Right renal cortex interstitium (tissue), 3 donors: ENCODE data around the gene CCL13. TPM values are rescaled to one million over a fixed set of nuclear protein-coding genes. Genes with fewer than 3 reads are reported as not detected.

ENCODE experiments used
- DNase-seq, 3 donors: peaks; one replicate each; pipeline ENCODE4 v3.0.0-alpha.2; 2013; ENCODE audit warnings: low read depth in 3 of 3, low spot score in 2 of 3
- polyA plus RNA-seq, 3 donors: library from polyadenylated mRNA; unstranded; fragments of 120-200 nt; gene quantifications; one replicate each; pipeline ENCODE4 v1.2.1, GENCODE V29; 2013; ENCODE audit not compliant: insufficient read length in 3 of 3

CCL13 gene
- polyA plus RNA-seq, 3 donors, result not detected

- DNase-seq, result peak; percentile 70 to 83 (median 80)
These were observed 5.3 kb downstream of the CCL13 start for GRCh38 chr17:34361478-34362061.

GRCh38 chr17:34363183-34363661 lies 6.9 kb downstream of the CCL13 start, which contains the start of gene CCL1:
CCL1 (minus strand) TSS chr17:34363233; CDS start chr17:34363161, 72 bp downstream.
- DNase-seq, result no peak

GRCh38 chr17:34364751-34365150 lies 8.5 kb downstream of the CCL13 start:
- no peak for DNase-seq

DNA sequence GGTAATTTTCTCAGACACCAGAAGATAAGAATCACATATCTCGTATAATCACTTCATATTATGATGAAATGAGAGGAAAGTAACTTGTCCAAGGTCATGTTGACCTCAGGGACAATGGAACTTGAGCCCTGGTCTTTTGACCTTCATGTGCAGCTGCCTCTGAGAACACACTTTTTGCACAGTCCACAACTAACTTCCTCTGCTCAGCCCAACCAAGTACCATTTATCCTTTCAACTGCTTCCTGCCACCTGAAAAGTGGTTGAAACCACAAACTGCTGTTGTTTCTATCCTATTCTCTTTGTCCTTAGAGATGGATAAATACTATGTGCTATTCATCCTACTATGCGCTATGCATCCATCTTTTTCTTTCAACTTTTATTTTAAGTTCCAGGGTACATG lies 9.1 kb downstream of the CCL13 start:
- no peak for DNase-seq

GRCh38 chr17:34366010-34366409 lies 9.7 kb downstream of the CCL13 start:
- no peak for DNase-seq

DNA sequence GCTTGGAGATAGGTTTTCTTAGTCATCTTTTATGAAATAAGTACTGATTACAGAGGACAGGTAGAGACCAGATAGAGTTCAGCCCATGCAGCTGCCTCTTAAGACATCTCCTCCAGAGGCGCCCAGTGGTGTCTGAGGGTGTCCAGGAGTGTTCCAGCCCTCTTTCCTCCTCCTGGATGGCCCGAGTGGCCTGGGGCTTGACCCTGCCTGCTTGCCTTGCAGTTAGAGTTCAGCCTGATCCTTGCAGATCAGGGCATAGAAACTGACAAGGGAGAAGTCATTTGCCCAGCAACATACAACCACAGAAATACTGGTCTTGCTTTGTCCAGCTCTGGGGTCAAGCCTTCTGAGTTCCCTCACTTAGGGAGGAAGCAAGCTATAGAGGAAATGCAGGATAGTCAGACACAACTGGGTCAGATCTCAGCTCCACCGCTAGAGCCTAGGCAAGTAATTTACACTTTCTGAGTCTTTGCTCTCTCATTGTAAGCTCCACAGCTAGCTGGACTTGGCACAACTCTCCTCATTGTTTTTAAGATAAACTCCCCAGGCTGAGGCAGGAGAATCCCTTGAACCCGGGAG lies 10.3 kb downstream of the CCL13 start:
- no peak for DNase-seq

GRCh38 chr17:34367486-34368195 lies 11.4 kb downstream of the CCL13 start:
- DNase-seq, result no peak

DNA sequence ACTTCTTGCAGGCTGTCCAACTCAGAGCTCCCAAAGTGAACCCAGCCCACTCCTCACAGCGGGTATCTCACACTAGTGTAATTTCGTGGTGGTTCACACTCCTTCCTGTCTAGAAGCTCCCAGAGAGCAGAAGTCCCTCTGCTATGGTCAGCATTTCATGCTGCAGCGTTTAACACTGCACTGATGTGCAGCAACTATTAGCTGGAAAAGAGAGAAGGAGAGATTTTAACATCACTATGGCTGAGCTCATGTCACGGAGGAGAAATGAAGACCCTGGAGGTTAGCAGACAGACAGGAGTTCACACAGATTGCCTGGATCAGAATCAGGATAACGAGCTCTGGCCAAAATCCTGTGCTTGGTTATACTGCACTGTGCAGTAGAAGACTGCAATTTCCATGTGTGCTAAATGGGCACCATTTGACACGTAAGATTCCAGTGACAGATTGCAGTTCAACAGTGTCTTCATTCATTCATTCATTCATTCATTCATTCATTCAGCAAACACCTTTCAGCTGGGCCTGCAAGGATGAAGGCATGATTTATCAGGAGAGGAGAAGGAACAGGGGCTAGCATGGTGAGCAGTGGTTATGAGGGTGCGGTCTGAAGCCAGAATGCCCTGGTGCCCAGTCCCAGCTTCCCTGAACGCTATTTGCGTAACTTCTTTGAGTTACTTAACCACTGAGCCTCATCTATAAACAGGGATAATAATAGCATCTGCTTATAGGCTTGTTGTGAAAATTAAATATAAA lies 12.1 kb downstream of the CCL13 start:
- no peak for DNase-seq

DNA sequence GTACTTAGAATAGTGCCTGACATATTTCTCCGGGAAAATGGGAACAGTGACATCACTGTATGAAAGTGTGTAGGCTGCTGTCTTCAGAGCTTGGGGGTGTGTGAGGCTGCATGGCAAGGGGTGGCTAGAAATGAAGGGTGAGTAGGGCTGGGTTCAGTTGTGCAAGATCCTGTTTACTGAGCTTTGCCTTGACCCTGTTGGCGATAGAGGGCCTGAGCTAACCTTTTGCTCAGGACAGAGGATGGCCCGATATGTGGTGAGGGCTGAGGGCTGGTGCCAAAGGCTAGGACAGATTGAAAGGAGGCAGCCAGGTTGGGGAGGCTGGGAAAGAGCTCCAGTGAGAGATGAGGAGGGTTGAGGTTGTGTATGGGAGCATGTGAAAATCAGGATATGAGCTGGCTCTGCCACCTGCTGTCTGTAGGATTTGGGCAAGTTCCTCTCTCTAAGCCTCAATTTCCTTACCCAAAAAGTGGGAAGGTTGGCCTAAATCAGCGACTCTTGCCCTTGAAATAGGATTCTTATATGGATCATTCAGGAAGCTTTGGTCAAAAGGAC lies 12.7 kb downstream of the CCL13 start:
- DNase-seq, result no peak

- DNase-seq, result no peak
These were observed 13.3 kb downstream of the CCL13 start for GRCh38 chr17:34369571-34369970.

- DNase-seq, result no peak
These were observed 14.2 kb downstream of the CCL13 start for GRCh38 chr17:34370376-34370996.

GRCh38 chr17:34370997-34371395 lies 14.7 kb downstream of the CCL13 start:
- DNase-seq, result no peak

DNA sequence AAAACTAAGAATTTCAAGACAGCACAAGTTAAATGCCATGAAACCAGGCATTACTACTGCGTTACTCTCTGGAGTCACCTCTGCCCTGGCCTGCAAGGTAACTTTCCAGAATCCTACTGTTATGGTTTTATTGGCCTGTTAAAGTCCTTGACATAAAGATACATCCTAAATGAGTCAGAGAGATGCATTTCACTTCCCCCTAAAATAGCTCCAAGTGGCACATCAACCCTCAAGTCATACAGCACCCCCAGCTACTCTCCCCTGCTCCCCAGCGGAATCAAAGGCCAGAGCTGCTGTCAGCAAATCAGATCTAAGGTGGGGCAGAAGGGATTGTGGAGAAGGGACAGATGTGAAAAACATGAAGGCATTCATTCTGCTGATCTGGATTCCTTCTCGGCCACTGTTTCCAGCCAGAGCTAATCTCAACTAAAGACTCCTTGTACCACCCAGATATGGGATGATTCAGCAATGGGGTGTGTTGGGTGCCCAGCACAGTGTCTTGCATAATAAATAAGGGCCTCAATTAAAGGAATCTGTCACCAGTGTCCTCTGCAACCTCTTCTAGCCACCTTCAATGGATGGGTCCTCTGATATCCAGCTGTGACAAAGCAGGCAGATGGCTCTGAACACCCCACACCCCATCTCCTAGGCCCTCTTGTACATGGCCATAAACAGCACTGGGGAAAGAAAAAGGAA lies 15.3 kb downstream of the CCL13 start:
- DNase-seq, result no peak

GRCh38 chr17:34374457-34374856 lies 18.2 kb downstream of the CCL13 start:
- DNase-seq, result no peak

GRCh38 chr17:34375426-34375997 lies 19.2 kb downstream of the CCL13 start:
- DNase-seq, result no peak

- DNase-seq, result no peak
These were observed 21.0 kb downstream of the CCL13 start for GRCh38 chr17:34377078-34377823.

GRCh38 chr17:34378664-34379101 lies 22.4 kb downstream of the CCL13 start:
- DNase-seq, result no peak

- DNase-seq, result no peak
These were observed 23.6 kb downstream of the CCL13 start for GRCh38 chr17:34379868-34380267.

DNA sequence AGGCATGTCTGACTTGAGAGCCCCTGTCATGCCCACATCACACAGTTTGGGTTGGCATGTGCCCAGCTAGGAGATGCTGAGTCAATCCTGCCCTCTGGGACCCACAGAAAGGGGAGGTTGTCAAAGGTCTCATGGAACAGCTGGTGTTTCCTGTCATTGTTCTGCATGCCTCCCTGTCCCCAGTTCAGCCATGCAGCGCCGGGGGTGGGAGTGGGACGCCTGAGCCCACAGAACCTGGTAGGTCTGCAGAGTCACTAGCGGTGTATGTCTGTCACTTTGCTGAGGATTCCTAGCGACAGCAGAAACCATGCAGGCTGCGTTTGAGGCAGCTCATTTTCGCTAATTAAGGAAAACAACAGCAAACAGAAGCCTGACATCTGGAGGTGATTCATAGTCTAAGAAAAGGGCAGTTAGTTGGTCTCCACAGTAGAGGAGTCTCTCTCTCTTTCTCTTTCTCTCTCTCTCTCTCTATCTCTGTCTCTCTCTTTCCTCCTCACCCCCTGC lies 26.4 kb downstream of the CCL13 start:
- DNase-seq, result no peak
